GM12872 (cell line): ENCODE data around the gene GPC1.

Source experiments
- TF ChIP-seq, protein P1 (sequence below): IDR thresholded peaks from 3 replicates; pipeline ENCODE4 v1.5.1; 2011; ENCODE audit warnings: low read depth, mild to moderate bottlenecking, low read length, moderate library complexity; ENCODE audit not compliant: insufficient read depth

GPC1 gene

DNA sequence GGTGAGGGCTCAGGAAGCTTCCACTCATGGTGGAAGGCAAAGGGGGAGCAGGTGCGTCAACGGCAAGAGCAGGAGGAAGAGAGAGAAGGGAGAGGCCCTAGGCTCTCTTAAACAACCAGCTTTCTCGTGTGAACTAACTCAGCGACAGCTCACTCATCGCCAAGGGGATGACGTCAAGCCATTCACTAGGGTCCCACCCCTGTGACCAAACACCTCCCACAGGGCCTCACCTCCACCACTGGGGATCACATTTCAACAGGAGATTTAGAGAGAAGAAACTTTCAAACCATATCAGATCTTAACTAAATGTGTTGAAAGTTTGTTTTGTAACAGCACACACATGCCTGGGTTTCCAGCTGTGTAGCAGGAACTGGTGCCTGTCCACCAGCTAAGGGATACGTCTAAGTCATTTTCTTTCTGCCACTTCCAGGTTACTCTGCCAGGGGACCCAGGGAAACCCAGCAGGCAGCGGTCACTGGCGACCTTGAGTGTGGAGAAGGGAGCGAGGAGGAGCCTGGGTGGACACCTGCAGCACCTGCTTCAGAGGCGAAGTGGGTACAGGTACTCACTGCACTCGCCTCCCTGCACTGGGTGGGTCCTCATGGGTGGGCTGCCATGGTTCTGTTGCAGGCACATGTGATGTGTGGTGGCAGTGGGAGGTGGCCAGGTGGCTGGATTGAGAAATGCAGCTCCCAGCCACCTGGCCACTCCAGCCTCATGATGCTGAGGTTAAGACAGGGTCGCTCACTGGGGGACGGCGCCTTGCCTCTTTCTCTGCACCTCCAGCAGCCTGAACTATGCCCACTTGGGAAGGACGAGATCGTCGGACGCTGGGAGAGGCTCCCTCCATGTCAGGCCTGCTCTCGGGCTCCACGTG lies 8.4 kb upstream of the GPC1 start:
- TF ChIP-seq, protein P1, sequence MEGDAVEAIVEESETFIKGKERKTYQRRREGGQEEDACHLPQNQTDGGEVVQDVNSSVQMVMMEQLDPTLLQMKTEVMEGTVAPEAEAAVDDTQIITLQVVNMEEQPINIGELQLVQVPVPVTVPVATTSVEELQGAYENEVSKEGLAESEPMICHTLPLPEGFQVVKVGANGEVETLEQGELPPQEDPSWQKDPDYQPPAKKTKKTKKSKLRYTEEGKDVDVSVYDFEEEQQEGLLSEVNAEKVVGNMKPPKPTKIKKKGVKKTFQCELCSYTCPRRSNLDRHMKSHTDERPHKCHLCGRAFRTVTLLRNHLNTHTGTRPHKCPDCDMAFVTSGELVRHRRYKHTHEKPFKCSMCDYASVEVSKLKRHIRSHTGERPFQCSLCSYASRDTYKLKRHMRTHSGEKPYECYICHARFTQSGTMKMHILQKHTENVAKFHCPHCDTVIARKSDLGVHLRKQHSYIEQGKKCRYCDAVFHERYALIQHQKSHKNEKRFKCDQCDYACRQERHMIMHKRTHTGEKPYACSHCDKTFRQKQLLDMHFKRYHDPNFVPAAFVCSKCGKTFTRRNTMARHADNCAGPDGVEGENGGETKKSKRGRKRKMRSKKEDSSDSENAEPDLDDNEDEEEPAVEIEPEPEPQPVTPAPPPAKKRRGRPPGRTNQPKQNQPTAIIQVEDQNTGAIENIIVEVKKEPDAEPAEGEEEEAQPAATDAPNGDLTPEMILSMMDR: no peak

DNA sequence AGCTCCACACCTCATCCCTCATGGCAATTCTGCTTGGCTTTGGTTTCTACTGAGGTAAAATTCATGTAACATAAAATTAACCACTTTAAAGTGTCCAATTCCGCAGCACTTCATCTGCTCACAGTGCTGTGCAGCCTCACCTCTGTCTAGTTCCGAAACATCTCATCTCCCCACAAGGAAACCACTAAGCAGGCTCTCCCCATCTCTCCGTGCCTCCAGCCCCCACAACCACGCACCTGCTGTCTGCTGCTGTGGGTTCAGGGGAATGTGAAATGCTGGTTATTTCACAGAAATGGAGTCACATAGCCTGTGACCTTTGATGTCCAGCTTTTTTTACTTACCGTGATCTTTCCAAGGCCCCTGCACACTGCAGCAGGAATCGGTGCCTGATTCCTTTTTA lies 7.7 kb upstream of the GPC1 start:
- TF ChIP-seq, protein P1: no peak

DNA sequence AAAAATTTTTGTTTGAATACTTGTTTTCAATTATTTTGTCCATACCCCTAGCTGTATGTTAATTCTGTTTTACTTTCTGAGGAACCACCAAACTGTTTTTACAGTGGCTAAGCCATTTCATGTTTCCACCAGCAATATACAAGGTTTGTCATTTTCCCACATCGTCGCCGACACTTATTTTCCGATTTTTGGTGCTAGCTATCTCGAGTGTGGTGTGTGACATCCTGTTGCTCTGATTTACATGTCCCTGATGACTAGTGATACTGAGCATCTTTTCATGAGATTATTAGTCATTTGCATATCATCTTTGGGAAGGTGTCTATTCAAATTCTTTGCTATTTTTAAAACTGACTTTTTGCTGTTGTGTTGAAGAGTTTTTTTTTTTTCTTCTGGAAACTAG lies 7.2 kb upstream of the GPC1 start:
- TF ChIP-seq, protein P1: no peak

DNA sequence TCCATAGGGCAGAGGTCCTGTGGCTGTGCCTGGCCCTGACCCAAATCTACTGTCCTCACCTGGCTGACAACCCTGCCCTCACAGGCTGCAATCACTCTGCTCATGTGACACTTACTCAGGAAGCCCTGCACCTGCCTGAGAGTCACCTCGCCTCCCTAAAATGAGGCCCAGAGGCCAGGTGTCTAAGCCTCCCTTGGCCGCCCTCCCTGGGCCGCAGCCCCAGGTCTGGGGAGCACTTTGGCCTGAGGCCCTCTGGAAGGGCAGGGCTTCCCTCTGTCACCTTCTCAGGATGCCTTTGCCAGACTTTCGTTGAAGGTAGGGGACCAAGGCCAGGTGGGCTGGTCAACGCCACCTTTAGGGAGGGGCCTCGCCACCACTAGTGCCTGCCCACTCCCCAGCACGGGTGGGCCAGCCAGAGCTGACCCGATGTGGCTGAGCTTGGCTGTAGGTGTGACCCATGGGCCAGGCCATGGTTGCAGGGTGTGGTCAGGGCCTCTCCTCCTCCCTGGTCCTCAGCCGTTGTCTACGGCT lies 6.1 kb upstream of the GPC1 start:
- TF ChIP-seq, protein P1: no peak

DNA sequence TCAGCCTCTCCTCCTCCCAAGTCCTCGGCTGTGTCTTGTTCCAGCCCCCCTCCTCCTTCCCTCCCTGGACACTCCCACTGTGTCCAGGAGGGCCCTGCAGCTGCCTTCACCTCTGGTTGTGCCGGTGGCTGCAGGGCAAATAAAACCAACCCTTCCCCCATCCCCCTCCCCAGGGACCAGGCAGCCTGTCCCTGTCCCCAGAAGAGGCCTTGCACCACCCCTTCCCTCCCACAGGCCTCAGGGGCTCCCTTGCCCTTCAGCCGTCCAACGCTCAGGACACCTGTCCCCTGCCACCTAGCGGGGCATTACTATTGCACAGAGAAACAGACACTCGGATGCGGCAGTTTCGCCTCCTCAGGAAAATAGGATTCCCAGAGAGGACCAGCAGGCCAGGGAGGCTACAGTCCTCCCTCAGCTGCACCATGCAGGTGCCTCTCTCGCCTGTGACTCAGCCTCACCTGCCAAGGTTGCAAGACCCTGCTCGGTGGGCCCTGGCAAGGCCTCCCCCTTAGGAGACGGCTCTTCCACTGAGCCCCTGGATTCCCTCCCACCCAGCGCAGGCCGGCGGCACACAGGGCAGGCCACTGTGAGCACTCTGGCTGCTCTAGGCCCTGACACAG lies 5.5 kb upstream of the GPC1 start:
- TF ChIP-seq, protein P1: no peak

DNA sequence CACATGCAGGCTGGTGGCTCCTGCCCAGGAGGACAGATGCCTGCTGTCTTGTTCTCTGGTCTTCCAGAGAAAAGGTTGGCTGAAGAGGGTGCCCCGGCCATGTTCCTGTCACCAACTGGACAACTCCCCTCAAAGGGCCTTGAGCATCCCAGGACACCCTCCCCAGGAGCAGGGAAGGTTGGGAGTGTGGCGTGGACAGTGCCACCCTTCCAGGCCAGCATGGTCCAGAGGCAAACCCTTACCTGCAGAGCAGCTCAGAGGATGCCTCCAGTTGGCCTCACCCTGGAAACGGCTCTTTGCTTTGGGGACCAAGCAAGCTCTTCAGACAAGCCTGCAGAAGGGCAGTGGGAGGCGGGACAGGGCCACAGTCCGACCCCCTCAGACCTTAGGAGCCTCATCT lies 4.9 kb upstream of the GPC1 start:
- TF ChIP-seq, protein P1: no peak

DNA sequence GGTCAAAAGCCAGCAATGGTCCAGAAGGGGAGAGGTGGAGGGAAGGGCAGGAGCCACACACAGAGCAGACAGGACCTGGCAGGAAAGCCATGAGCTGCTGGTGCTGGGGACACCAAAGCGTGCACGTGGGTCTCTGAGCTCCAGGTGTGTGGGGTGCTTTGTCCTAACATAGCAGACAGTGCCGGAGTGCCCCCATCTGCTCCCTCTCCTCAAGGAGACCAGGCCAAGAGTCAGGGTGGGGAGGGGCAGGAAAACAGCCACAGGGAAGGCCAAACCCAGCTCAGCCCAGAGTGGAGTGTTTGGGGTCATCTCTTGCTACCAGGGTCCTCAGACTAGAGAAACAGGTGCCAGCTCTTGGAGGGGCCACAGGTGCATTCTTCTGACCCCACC lies 4.2 kb upstream of the GPC1 start:
- TF ChIP-seq, protein P1: no peak
